GM12875 (cell line): ENCODE measurements around the gene PCAT6.
A peak's percentile ranks its signal among the peaks of the same experiment; 100 is the strongest.

Experiments
- H3K4me3 ChIP-seq: one replicate; pipeline ENCODE4 v1.5.1; 2011; ENCODE audit warnings: low read depth, low read length, control low read depth
- TF ChIP-seq, protein P1 (sequence below): IDR thresholded peaks from 2 replicates; pipeline ENCODE4 v1.5.1; 2011; ENCODE audit warnings: low read depth, mild to moderate bottlenecking, control low read depth, inconsistent platforms, low read length, moderate library complexity, borderline replicate concordance; ENCODE audit not compliant: insufficient read depth

The PCAT6 gene

DNA sequence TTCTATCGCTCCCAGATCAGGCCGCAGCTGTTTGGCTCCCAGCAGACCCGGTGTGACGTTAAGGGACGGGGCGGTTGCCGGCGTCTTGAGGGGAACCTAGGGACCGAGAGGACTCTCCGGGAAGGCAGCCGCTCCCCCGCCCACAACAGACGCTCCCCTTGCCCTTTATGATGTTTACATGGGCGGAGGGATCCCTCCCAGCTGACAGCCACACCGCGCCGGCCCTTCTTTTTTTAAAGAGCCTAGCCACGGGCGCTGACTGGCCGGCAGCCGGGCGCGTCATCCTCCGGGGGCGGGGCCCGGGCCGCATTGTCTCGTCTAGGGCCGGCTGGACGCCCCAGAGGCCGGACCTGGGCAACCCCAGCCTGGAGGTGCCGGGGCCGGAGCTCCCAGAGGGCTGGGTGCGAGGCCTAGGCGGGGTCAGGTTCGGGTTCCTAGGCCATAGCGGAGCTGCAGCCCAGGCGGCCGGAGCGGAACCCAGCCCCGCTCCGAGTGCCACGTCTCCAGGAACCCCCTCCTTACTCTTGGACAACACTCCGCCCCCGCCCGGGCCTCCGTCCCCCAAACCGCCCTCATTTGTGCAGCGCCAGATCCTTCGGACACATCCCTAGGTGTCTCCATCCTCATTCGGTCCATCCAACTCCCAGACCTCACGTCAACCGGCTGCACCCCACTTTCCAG is at the start of gene PCAT6:
Gene PCAT6, plus strand, starts transcription at position 340 of the 681 bp plus-strand sequence.
- H3K4me3 ChIP-seq: peak within 1 kb of the TSS; percentile 57
- TF ChIP-seq, protein P1, sequence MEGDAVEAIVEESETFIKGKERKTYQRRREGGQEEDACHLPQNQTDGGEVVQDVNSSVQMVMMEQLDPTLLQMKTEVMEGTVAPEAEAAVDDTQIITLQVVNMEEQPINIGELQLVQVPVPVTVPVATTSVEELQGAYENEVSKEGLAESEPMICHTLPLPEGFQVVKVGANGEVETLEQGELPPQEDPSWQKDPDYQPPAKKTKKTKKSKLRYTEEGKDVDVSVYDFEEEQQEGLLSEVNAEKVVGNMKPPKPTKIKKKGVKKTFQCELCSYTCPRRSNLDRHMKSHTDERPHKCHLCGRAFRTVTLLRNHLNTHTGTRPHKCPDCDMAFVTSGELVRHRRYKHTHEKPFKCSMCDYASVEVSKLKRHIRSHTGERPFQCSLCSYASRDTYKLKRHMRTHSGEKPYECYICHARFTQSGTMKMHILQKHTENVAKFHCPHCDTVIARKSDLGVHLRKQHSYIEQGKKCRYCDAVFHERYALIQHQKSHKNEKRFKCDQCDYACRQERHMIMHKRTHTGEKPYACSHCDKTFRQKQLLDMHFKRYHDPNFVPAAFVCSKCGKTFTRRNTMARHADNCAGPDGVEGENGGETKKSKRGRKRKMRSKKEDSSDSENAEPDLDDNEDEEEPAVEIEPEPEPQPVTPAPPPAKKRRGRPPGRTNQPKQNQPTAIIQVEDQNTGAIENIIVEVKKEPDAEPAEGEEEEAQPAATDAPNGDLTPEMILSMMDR: no peak

DNA sequence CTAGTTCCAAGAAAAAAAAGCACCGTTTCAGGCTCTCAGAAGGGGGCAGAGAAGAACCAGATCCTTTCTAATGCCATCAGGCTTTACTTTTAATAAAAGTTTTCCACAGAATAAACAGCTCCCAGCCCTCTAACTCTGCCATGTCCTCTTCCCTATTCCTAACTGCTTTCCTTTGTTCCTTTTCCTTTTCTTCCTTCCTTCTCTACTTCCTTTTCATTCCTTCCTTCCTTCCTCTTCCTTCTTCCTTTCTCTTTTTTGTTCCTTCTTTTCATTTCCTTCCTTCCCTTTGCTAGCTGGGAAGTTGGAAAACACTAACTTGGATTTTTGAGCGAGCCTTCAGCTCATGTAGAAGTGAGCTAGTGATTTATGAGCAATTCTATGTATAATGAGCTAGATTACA is 48.7 kb upstream of the PCAT6 start:
- no peak overlapping the region for H3K4me3 ChIP-seq

DNA sequence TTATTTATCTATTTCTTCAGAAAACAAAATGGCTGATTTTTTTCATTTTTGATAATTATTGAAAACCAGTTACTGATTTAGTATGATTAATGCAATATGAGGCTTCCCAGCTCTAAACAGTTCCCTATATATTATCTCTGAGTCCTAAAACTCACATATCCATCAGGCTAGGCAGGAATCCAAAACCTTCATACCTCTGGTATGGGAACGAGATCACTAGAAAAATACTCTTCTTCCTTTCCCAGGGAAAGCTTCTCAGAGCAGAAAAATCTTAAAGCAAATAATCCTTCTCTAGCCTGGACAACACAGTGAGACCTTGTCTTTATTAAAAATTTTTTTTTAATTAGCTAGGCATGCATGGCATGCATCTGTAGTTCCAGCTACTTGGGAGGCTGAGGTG is 45.0 kb upstream of the PCAT6 start:
- TF ChIP-seq, protein P1: no peak
- H3K4me3 ChIP-seq: no peak overlapping the region

More for the DNA sequence above, 48.7 kb upstream of the PCAT6 start:
- TF ChIP-seq, protein P1: no peak

DNA sequence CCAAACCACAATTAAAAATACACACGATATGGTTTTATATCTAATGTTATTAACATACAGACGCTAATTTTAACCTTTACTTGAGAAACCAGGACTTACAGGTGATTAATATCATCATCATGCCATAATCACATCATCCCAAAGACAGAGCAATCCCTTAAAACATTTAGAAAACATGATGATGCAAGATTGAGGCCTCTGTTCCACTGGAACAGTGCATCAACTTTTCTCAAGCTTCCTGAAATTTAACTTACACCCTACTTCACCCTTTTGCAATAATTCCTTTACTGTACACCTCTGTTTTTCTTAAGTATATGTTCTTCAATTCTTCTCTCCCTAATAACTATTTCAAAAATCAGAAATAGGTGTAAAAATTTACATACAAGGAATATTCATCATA is 40.6 kb upstream of the PCAT6 start:
- H3K4me3 ChIP-seq: no peak overlapping the region
- TF ChIP-seq, protein P1: no peak

DNA sequence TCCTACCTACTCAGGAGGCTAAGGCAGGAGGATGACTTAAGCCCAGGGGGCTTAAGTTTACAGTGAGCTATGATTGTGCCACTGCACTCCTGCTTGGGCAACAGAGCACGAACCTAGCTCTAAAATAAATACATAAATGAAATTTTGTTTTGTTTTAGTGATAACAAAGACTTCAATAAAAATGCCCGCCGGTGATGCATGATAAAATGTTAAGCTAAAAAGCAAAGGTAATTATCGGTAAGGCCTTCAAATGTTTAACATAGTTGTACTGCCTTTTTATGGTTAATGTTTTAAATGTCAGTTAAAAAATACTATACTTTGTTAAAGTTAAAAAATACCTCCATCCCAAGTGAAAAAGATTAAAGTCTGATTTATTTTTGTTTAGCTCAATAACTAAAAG is 29.6 kb upstream of the PCAT6 start:
- TF ChIP-seq, protein P1: no peak

DNA sequence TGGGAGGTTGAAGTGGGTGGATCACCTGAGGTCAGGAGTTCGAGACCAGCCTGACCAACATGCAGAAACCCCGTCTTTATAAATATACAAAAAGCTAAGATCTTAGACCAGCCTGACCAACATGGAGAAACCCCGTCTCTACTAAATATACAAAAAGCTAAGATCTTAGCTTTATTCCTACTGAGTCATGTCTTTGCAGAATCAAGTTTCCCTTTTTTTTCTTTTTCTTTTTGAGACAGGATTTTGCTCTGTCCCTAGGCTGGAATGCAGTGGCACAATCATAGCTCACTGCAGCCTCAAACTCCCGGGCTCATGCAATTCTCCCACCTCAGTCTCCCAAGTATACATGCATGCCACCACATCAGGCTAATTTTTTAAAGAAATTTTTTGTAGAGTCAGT is 23.9 kb upstream of the PCAT6 start:
- H3K4me3 ChIP-seq: no peak overlapping the region
- TF ChIP-seq, protein P1: no peak

More for the DNA sequence above, 29.6 kb upstream of the PCAT6 start:
- no peak overlapping the region for H3K4me3 ChIP-seq

DNA sequence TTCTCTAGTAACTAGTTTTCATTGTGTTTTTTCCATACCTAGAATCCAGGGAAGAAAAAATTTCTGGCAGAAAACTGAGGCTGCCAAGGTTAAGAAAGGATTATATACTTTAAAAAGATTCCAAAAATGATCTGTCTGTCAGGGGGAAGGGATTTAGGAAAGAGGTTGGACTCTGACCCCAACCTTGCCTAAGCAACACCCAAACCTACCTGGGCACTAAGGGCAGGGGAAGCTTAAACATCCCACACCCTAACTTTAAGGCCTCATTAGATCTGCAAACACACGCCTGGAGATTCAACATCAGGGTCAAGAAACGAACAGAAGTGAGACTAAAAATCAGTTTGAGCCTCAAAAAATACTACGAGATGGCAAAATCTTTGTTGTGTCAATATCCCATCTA is 22.0 kb upstream of the PCAT6 start:
- H3K4me3 ChIP-seq: no peak overlapping the region
- TF ChIP-seq, protein P1: no peak
